Psoas muscle (tissue), 8 donors: Measurements from ENCODE around the gene SUV39H1. TPM values are rescaled to one million over a fixed set of nuclear protein-coding genes. Genes with fewer than 3 reads are reported as not detected.
A peak's percentile ranks its signal among the peaks of the same experiment; 100 is the strongest.
"Not testable (repeated sequence)": the region's sequence is repeated elsewhere in the genome, so short reads cannot be mapped to it uniquely, and the experiment has no call there.

ENCODE experiments used
- ATAC-seq, 4 donors: fragments of 200-7000 bp; cut with Tn5 transposase; one replicate each; pipeline ENCODE4 v1.9.1; 2020; ENCODE audit warnings: moderate library complexity in 3 of 4, mild to moderate bottlenecking in 2 of 4
- DNase-seq, 2 donors: peaks; one replicate each; pipeline ENCODE4 v3.0.0-alpha.2; 2020
- H3K27ac ChIP-seq: fragments of 200-600 bp; one replicate; pipeline ENCODE4 v1.8.0; 2022
- H3K27me3 ChIP-seq, 3 donors: fragments of 200-600 bp in 1 of 3; one replicate each; pipeline versions ENCODE4 v1.6.1 to v1.8.0; 2013 to 2022; ENCODE audit warnings: low read length in 2 of 3, mild to moderate bottlenecking in 2 of 3, moderate library complexity in 1 of 3; ENCODE audit not compliant: insufficient read depth in 3 of 3
- H3K36me3 ChIP-seq, 2 donors: fragments of 200-600 bp in 1 of 2; one replicate each; pipeline versions ENCODE4 v1.6.1 to v1.8.0; 2013 to 2022; ENCODE audit warnings: low read depth in 1 of 2, mild to moderate bottlenecking in 1 of 2, moderate library complexity in 1 of 2; ENCODE audit not compliant: insufficient read depth in 1 of 2
- H3K4me1 ChIP-seq: fragments of 200-600 bp; one replicate; pipeline ENCODE4 v1.8.0; 2022
- H3K4me3 ChIP-seq: fragments of 200-600 bp; one replicate; pipeline ENCODE4 v1.8.0; 2022; ENCODE audit warnings: mild to moderate bottlenecking
- H3K9me3 ChIP-seq: fragments of 200-600 bp; one replicate; pipeline ENCODE4 v1.8.0; 2022
- WGBS, 3 donors: extraction: QIAGEN DNeasy Blood & Tissue Kit; methylation state at CpG; one replicate each; pipeline versions ENCODE4 v1.1.6 to v1.1.7; 2013; 5-methylcytosine and 5-hydroxymethylcytosine counted together
- intact Hi-C, 2 donors: fragments of 100-400 bp; cut with DNase I; formaldehyde crosslinking; loops; one replicate each; pipeline versions ENCODE4 v1.11.0 to v1.14.2; 2022
- long read RNA-seq, 2 donors: library from polyadenylated mRNA; unstranded; transcript quantifications; one replicate each; pipeline ENCODE4 v2.0.0, GENCODE V29; 2021
- polyA plus RNA-seq, 3 donors: library from polyadenylated mRNA; stranded (reverse); fragments of 200-250 nt; gene quantifications; one replicate each; pipeline ENCODE4 v1.2.3, GENCODE V29; 2013
- total RNA-seq, 4 donors: library from RNA; stranded (reverse); fragmentation: NEBNext Ultra II Directional in 2 of 4; extraction: Animal tissue kit (Norgen Biotek cat#: 25700) in 2 of 4; gene quantifications; one replicate each; pipeline versions ENCODE4 v1.2.1 to v1.2.4, GENCODE V29; 2021 to 2023
- TF ChIP-seq, protein P1 (sequence below): fragments of 200-600 bp; IDR thresholded peaks from one replicate; pipeline ENCODE4 v1.8.0; 2022; ENCODE audit warnings: antibody characterized with exemption
- donor health status: healthy with polysubstance abuse.
- donor health status: DM: no; HTN: no; CAD: no; lungs with moderate emphysema.
- donor health status: Bipolar disorder and iron deficiency.
- donor health status: healthy.
- donor health status: DM: yes; HTN: yes; CAD: no.
- donor health status: DM: no; HTN: no; CAD: no.
- donor health status: DM: no; HTN: no; CAD: no.
- donor health status: DM: yes; HTN: yes; CAD: no.

The SUV39H1 gene, protein sequence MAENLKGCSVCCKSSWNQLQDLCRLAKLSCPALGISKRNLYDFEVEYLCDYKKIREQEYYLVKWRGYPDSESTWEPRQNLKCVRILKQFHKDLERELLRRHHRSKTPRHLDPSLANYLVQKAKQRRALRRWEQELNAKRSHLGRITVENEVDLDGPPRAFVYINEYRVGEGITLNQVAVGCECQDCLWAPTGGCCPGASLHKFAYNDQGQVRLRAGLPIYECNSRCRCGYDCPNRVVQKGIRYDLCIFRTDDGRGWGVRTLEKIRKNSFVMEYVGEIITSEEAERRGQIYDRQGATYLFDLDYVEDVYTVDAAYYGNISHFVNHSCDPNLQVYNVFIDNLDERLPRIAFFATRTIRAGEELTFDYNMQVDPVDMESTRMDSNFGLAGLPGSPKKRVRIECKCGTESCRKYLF
- total RNA-seq = 1 to 10 TPM; 1.9 to 3.2 (median 2.7) TPM
- polyA plus RNA-seq = 1 to 10 TPM; 2.2 to 3.6 (median 2.8) TPM
- long read RNA-seq, donor 1 = 0 reads
- long read RNA-seq, donor 2, partial matches to known transcripts = 7 of 8 reads
- long read RNA-seq, donor 2, other reads (novel, unspliced or antisense) = 1 of 8 reads

DNA sequence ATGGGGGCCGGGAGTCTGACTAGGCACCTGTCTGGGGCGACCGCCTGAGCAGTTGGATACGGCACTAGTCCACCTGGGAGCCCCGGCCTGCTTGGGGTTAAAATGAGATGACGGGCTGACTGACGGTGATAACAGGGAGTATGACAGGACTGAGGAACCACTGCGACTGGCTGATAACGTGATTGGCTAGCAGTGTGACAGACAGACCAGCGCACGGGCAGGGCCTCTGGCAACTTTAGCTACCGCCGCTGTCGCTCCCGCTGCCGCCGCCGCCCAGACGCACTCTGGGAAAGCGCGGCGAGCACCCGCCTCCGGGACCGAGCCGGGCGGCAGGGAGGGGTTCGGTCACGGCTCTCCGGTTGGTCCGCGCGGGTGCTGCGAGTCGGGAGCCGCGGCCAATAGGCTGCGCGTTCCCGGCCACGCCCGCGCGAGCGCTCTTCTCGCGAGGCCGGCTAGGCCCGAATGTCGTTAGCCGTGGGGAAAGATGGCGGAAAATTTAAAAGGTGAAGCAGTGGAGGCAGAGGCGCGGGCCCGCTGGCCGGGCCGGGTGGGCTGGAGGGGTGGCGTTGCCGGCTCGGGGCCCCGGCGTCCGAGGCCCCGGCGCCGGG is at the start of gene SUV39H1:
TSS of gene SUV39H1 (plus strand) at position 434 of the 608 bp plus-strand sequence. CDS start at position 485, 51 bp downstream.
- Histone ChIP-seq H3K27me3 (no peaks in the 10 kb centered on the region), H3K4me1 (peaks cover 7% of the 10 kb centered on the region), H3K36me3 (peaks cover 0 to 15% of the 10 kb centered on the region in 2 donors), H3K9me3 (no peaks in the 10 kb centered on the region), H3K4me3 (peak within 1 kb of the TSS; percentile 68), H3K27ac (peak within 1 kb of the TSS; percentile 87)
- WGBS, 3 donors = 0 to 51% (median 0%) methylated on average over 30 to 66 of the region's 66 CpGs
- DNase-seq (peak; percentile 91 to 95), ATAC-seq (peak; percentile 95 to 97 (median 96))
- intact Hi-C loops = no loop called here
- TF ChIP-seq, protein P1, sequence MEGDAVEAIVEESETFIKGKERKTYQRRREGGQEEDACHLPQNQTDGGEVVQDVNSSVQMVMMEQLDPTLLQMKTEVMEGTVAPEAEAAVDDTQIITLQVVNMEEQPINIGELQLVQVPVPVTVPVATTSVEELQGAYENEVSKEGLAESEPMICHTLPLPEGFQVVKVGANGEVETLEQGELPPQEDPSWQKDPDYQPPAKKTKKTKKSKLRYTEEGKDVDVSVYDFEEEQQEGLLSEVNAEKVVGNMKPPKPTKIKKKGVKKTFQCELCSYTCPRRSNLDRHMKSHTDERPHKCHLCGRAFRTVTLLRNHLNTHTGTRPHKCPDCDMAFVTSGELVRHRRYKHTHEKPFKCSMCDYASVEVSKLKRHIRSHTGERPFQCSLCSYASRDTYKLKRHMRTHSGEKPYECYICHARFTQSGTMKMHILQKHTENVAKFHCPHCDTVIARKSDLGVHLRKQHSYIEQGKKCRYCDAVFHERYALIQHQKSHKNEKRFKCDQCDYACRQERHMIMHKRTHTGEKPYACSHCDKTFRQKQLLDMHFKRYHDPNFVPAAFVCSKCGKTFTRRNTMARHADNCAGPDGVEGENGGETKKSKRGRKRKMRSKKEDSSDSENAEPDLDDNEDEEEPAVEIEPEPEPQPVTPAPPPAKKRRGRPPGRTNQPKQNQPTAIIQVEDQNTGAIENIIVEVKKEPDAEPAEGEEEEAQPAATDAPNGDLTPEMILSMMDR = no peak

DNA sequence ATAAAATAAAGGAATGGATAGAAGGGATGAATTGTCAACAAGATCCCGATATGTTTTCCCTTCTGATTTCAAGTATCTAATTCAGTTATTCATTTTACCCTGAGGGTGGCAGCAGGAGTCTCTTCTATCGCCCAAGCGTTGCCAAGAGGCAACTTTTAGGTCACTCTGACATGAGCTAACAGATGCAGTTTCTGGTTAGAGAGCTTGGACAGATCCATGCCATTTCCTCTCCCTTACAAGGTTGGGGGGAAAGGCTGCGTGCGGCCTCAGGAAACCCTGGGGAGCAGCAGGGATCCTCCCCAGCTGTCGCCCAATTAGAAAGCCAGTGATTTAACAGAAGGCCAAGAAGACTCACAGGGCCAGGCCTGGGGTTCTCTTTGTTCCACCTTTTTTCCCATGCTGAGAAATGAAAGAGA is 48.2 kb upstream of the SUV39H1 start:
- WGBS, 3 donors = 3 to 21% (median 7%) methylated on average over 6 of the region's 6 CpGs
- H3K36me3 ChIP-seq = no peaks in the 10 kb centered on the region
- intact Hi-C loops = loop anchor here in 1 of 2 donors (10.0 kb wide), 1 partner anchor 266 kb away; the partner anchor contains the start of genes PIM2 and SLC35A2
- H3K27ac ChIP-seq = peak overlapping the region; percentile 19
- DNase-seq (peak in 1 of 2 donors; percentile 55), ATAC-seq (peak; percentile 83 to 95 (median 92))
- no peaks in the 10 kb centered on the region for H3K9me3 ChIP-seq
- no peaks in the 10 kb centered on the region for H3K27me3 ChIP-seq
- H3K4me1 ChIP-seq = peaks cover 5% of the 10 kb centered on the region
- TF ChIP-seq, protein P1 = peak; percentile 36
- H3K4me3 ChIP-seq = no peak overlapping the region

DNA sequence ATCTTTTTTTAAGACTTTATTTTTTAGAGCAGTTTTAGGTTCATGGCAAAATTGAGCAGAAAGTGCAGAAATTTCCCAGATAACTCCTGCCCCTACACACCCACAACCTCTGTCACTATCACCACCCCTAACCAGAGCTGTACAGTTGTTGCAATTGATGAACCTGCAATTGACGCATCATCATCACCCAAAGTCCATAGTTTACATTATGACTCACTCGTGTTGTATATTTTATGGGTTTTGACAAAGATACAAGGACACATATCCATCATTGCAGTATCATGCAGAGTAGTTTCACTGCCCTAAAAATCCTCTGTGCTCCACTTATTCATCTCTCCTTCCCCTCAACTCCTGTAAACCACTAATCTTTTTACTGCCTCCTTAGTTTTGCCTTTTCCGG is 47.4 kb upstream of the SUV39H1 start:
- DNase-seq (no peak), ATAC-seq (no peak)
- H3K4me3 ChIP-seq = no peak overlapping the region
- WGBS, 3 donors = 71 to 90% (median 85%) methylated on average over 3 of the region's 3 CpGs
- TF ChIP-seq, protein P1 = no peak
- H3K27ac ChIP-seq = no peak overlapping the region
- H3K36me3 ChIP-seq = no peaks in the 10 kb centered on the region
- H3K27me3 ChIP-seq = no peaks in the 10 kb centered on the region
- intact Hi-C loops = loop anchor here in 1 of 2 donors (10.0 kb wide), 1 partner anchor 266 kb away; the partner anchor contains the start of genes PIM2 and SLC35A2
- no peaks in the 10 kb centered on the region for H3K9me3 ChIP-seq
- peaks cover 5% of the 10 kb centered on the region for H3K4me1 ChIP-seq

DNA sequence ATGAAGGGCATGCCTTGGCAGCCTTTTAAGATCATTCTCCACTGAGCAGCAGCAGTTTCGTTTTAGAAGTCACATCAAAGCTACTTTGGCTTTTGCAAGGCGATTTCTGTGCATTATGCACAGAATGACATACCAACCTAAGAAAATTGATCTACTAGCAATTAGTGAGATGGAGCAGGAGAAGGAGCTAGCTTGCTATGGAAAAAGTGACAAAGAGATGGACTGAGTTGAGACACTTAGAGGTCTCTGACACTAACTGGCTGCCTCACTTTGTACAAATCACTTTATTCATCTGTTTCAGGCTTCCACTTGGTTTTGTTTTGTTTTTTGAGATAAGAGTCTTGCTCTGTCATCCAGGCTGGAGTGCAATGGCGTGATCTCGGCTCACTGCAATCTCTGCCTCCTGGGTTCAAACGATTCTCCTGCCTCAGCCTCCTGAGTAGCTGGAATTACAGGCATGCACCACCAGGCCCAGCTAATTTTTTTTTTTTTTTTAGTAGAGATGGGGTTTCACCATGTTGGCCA is 44.4 kb upstream of the SUV39H1 start:
- 68 to 87% (median 82%) methylated on average over 5 of the region's 5 CpGs for WGBS, 3 donors
- H3K4me3 ChIP-seq, ATAC-seq, H3K27me3 ChIP-seq, DNase-seq, H3K9me3 ChIP-seq, intact Hi-C loops, H3K36me3 ChIP-seq, H3K27ac ChIP-seq, H3K4me1 ChIP-seq: not testable (repeated sequence)

DNA sequence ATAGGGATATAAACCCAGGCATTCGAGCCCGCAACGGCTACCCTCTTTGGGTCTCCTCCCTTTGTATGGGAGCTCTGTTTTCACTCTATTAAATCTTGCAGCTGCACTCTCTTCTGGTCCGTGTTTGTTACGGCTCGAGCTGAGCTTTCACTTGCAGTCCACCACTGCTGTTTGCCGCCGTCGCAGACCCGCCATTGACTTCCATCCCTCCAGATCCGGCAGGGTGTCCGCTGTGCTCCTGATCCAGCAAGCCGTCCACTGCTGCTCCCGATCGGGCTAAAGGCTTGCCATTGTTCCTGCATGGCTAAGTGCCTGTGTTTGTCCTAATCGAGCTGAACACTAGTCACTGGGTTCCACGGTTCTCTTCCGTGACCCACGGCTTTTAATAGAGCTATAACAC is 41.8 kb upstream of the SUV39H1 start:
- H3K4me3 ChIP-seq, H3K4me1 ChIP-seq, intact Hi-C loops, DNase-seq, H3K36me3 ChIP-seq, H3K27me3 ChIP-seq, H3K9me3 ChIP-seq, H3K27ac ChIP-seq, ATAC-seq: not testable (repeated sequence)
- 21 to 46% (median 28%) methylated on average over 17 to 19 of the region's 19 CpGs for WGBS, 3 donors

DNA sequence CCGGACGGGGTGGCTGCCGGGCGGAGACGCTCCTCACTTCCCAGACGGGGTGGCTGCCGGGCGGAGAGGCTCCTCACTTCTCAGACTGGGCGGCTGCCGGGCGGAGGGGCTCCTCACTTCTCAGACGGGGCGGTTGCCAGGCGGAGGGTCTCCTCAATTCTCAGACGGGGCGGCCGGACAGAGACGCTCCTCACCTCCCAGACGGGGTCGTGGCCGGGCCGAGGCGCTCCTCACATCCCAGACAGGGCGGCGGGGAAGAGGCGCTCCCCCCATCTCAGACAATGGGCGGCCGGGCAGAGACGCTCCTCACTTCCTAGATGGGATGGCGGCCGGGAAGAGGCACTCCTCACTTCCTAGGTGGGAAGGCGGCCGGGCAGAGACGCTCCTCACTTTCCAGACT is 36.8 kb upstream of the SUV39H1 start:
- H3K27ac ChIP-seq, H3K4me1 ChIP-seq, H3K36me3 ChIP-seq, H3K9me3 ChIP-seq, H3K27me3 ChIP-seq, H3K4me3 ChIP-seq, DNase-seq, ATAC-seq, intact Hi-C loops: not testable (repeated sequence)
- WGBS, 3 donors = 93 to 94% (median 93%) methylated on average over 6 to 29 of the region's 34 CpGs
